ENCODE measurements around the gene ZNF335.

Gene ZNF335

GRCh38 chr20:46013829-46014516 is 42.0 kb upstream of the ZNF335 start:
- TF ChIP-seq CTCF (IDR thresholded peaks at IDR 0.05; ENCODE audit: insufficient read depth, missing control alignments) = peak; percentile 63
- DNase-seq (ENCODE audit: insufficient read length, low spot score) (peak; percentile 80), FAIRE-seq (no peak)

- no peak for TF ChIP-seq CTCF (IDR thresholded peaks at IDR 0.05; ENCODE audit: insufficient read depth, missing control alignments)
- FAIRE-seq (no peak), DNase-seq (ENCODE audit: insufficient read length, low spot score) (no peak)
Observed at GRCh38 chr20:46013322-46013828, 41.4 kb upstream of the ZNF335 start.

GRCh38 chr20:46012921-46013320 is 40.9 kb upstream of the ZNF335 start:
- no peak for FAIRE-seq
- no peak for TF ChIP-seq CTCF (IDR thresholded peaks at IDR 0.05; ENCODE audit: insufficient read depth, missing control alignments)
- DNase-seq (ENCODE audit: insufficient read length, low spot score) = no peak

- FAIRE-seq = no peak
- TF ChIP-seq CTCF (IDR thresholded peaks at IDR 0.05; ENCODE audit: insufficient read depth, missing control alignments) = peak; percentile 22
- DNase-seq (ENCODE audit: insufficient read length, low spot score) = no peak
Observed at GRCh38 chr20:46011631-46012482, 39.9 kb upstream of the ZNF335 start.

GRCh38 chr20:46010491-46011391 is 38.7 kb upstream of the ZNF335 start:
- no peak for FAIRE-seq
- TF ChIP-seq CTCF (IDR thresholded peaks at IDR 0.05; ENCODE audit: insufficient read depth, missing control alignments) = no peak
- no peak for DNase-seq (ENCODE audit: insufficient read length, low spot score)

GRCh38 chr20:46009816-46010215 is 37.8 kb upstream of the ZNF335 start:
- no peak for FAIRE-seq
- no peak for DNase-seq (ENCODE audit: insufficient read length, low spot score)
- no peak for TF ChIP-seq CTCF (IDR thresholded peaks at IDR 0.05; ENCODE audit: insufficient read depth, missing control alignments)
